Measurements from ENCODE around the gene GOLGA8N.

Gene GOLGA8N

DNA sequence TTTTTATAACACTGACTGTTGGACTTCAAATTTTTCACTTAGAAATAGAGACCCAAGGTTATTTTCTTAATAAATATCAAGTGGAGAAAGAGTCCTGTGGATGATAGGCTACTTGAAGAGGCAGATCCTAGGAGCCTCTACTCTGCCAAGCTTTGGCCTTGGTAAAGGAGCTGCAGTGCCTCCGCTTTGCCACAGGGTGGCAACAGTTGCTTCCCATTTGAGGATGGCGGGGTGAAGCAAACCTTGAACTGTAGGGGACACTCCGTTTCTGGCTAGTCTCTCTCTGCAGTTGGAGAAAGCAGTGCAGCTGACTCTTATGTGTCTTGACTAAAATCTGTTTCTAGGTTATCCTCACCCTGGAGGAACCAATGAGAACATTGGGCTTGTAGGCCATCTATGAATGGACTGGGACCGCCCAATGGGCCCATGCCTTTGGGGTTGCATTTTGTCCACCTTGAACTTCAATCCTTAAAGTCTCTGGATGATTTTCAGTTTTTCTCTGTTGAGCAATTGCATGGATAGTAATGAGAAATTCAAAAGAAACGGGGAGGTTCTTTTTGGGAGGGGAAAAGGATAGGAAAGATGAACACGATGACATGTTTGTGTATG lies 58.1 kb downstream of the GOLGA8N start:
- DNase-seq (ENCODE audit: low read depth), result peak; percentile 11

GRCh38 chr15:32652178-32652577 lies 58.9 kb downstream of the GOLGA8N start:
- DNase-seq (ENCODE audit: low read depth), result no peak

DNA sequence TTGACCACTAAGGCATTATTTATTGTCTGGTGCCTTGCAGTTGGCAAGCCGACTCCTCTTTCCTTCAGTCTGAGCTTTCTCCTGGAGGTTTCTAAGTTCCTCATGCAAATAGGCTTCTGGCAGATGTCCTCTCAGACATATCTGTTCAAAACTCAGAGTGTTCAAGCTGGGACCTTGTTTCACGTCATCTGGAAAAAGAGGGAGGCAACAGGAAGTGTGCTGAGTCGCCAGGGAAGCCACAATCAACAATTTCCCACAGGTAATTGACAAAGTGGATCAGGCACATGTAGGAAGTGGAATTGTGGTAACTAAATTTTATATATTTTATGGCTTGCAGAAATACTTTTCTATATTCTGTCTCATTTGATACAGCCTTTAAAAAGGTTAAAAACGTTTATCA lies 62.8 kb downstream of the GOLGA8N start:
- no peak for DNase-seq (ENCODE audit: low read depth)

DNA sequence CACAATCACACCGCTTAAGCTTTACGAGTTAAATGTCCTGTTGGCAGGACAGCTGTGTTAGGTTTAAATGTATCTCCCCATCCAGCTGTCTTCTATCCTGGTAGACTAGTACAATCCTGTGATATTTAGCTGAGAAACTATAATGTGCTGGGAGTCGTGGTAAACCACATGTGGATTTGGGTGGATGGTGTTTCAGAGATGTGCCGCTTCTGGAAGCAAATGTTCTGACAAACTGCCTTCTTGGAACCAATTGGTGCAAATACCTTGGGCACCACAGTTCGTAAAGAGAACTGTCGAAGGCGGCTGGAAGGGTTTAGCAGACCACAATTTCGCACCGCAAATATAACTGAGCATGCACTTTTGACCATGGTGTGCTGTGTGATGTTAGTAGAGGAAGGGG lies 63.2 kb downstream of the GOLGA8N start:
- no peak for DNase-seq (ENCODE audit: low read depth)
